NOMO-1 treated with dmso at 0.1 percent for 144 hours (cell line): ENCODE results near the gene FAM124A.

ENCODE experiments used
- DNase-seq: peaks from one replicate; lab custom pipeline; 2025; ENCODE audit not compliant: unreplicated experiment; lab: John Stamatoyannopoulos, UW

Gene FAM124A

GRCh38 chr13:51303063-51303552 is 80.9 kb downstream of the FAM124A start:
- DNase-seq, result no peak

GRCh38 chr13:51303882-51304281 is 81.7 kb downstream of the FAM124A start:
- DNase-seq, result no peak

GRCh38 chr13:51305271-51305967 is 83.2 kb downstream of the FAM124A start:
- DNase-seq, result no peak

GRCh38 chr13:51308781-51309180 is 86.6 kb downstream of the FAM124A start:
- no peak for DNase-seq

GRCh38 chr13:51311231-51311630 is 89.0 kb downstream of the FAM124A start:
- no peak for DNase-seq

GRCh38 chr13:51311957-51312520 is 89.8 kb downstream of the FAM124A start:
- no peak for DNase-seq

- no peak for DNase-seq
Measured at GRCh38 chr13:51313619-51314018, 91.4 kb downstream of the FAM124A start.

- DNase-seq, result no peak
Measured at GRCh38 chr13:51317262-51317661, 95.1 kb downstream of the FAM124A start.

DNA sequence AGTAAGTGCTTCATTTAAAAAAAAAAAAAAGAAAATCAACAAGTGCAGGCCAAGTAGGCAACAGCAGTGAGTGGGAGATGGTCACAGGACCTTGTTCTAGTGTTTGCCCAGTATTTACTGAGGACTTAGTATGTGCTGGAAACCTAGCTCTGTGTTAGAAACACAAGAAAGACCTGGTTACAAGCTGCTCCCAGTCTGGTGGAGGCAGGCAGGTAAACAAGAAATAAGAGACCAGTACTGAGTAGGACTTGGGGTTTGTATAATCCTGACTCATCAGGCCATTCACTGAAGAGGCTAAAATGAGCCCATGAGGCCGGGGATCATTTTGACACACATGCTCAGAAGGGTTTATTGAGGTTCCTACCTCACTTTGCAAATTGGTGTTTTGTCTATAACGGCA is 95.8 kb downstream of the FAM124A start:
- DNase-seq, result no peak

- DNase-seq, result no peak
Measured at GRCh38 chr13:51318876-51319275, 96.7 kb downstream of the FAM124A start.

DNA sequence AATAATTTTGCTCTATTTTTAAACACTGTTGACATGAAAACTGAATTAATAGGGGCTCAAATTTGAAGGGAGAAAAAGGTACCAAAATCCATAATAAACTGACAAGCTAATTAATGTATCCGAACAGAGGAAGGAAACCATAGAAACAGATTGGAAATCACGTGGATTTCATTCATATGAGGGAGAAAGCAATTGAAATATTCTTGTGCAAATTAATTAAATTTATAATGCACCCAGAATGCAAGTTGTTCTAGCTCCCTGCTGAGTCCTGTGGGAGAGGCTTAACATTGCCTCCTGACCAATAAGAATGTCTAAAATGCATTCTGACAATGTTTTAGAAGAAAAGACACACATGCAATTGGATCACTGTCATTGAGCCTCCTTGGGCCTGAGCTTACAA is 99.6 kb downstream of the FAM124A start:
- DNase-seq, result no peak

GRCh38 chr13:51322826-51323225 is 100.6 kb downstream of the FAM124A start:
- DNase-seq, result no peak

GRCh38 chr13:51323824-51324511 is 101.8 kb downstream of the FAM124A start:
- no peak for DNase-seq

GRCh38 chr13:51324714-51325420 is 102.7 kb downstream of the FAM124A start:
- DNase-seq, result no peak

DNA sequence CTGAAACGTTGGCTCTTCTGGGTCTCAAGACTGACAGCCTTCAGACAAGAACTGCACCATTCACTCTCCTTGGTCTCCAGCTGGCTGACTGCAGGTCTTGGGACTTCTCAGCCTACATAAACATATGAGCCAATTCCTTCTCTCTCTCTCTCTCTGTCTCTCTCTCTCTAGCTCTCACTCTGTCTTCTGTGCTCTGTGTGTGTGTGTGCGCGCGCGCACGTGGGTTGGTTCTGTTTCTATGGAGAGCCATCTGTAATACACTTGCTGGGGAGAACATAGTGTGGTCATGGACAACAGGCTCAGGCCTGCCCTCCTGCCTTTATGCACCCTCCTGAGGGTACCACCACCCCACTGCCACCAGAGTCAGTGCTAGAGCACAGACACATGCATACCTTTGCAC is 103.6 kb downstream of the FAM124A start:
- DNase-seq, result no peak

- no peak for DNase-seq
Measured at GRCh38 chr13:51326777-51327176, 104.6 kb downstream of the FAM124A start.

DNA sequence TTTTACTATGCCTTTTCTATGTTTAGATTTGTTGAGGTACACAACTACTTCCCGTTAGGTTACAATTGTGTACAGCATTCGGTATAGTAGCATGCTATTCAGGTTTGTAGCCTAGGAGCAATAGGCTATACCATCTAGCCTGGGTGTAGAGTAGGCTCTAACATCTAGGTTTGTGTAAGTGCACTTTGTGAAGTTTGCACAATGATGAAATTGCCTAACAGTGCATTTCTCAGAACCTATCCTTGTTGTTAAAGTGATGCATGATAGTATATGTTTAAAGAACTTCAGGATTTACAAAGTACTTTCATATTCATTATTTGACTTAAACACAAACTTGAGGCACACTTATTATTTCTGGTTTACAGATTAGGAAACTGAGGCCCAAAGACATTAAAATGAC is 105.8 kb downstream of the FAM124A start:
- DNase-seq, result no peak

DNA sequence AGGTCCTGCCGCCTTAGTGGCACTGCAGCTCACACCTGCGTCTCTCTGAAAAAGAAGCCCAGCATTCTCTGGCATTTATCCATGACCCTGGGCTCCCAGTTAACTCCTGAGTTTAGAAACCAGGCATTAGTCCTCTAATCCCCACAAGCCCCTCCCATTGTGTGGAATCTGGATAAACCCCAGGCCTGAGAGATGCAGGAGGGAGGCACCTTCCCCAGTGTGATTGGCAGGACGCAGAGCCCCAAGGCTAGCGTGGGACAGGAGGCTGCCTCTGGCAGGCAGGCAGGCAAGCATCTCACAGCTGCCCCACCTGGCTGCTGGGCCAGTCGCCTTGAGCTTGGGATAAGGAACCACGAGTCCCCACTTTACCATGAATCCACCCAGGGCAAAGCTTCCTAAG is 106.3 kb downstream of the FAM124A start:
- DNase-seq, result no peak

GRCh38 chr13:51329606-51330005 is 107.4 kb downstream of the FAM124A start:
- DNase-seq, result no peak

DNA sequence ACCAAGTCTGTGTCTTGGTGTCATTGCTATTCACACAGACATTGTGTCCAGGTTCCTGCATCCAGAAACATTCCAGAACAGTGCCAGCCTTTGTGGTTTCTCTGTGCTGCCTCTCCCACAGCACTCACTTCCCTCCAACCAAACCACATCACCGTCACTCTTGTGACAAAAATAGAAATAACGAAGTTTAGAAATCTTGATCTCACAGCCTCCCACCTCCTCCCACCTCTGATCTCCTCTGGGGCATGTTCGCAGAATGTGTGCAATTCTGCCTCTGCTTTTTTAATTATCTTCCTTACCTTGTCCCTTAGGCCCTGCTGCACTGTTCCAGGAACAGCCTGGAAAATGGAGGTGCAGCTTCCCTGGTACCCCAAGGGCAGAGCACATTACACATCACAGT is 108.6 kb downstream of the FAM124A start:
- DNase-seq, result peak; percentile 76

DNA sequence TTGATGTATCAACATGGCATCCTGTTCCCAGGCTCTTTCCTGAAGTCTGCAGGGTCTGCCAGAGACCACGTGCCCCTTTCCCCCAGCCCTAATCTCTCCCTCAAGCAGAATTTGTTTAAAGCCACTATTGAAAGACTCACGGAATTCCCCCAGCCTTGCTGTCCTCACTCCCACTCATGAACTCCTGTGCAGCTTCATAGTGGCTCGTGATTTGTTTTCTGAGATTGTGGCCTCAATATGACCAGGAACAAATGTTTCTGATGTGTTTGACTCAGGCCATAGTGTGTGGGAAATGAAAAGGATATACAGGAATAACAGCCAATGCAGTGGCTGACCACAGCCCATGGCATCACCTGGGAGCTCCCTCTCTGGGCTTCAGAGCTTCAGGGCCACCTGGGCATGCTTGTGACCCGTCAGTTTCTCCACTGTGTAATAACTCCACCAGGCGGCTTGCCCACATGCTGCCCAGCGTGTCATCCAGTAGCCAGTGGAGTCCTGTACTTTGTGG is 109.2 kb downstream of the FAM124A start:
- DNase-seq, result no peak
